HFF-Myc (cell line): ENCODE data around the gene PIGZ.
A peak's percentile ranks its signal among the peaks of the same experiment; 100 is the strongest.

Experiments
- DNase-seq: peaks from one replicate; pipeline ENCODE4 v3.0.0-alpha.2; 2011; ENCODE audit warnings: low read depth; ENCODE audit errors: extremely low read depth
- H3K4me3 ChIP-seq: replicated peaks from 2 replicates; pipeline ENCODE4 v1.5.1; 2011; ENCODE audit warnings: low read depth, mild to moderate bottlenecking, control low read depth, low read length
- CTCF ChIP-seq: IDR thresholded peaks from 2 replicates; pipeline ENCODE4 v1.5.1; 2012; ENCODE audit warnings: mild to moderate bottlenecking, low read depth, low read length, control low read depth; ENCODE audit errors: missing control alignments

The PIGZ gene

GRCh38 chr3:196941729-196942225 is 26.9 kb downstream of the PIGZ start:
- peak overlapping the region; percentile 100 for H3K4me3 ChIP-seq
- TF ChIP-seq CTCF: no peak
- DNase-seq: no peak

- no peak for DNase-seq
- no peak for TF ChIP-seq CTCF
- no peak overlapping the region for H3K4me3 ChIP-seq
Measured at GRCh38 chr3:196938576-196938975, 30.1 kb downstream of the PIGZ start.

GRCh38 chr3:196938124-196938523 is 30.5 kb downstream of the PIGZ start:
- no peak overlapping the region for H3K4me3 ChIP-seq
- DNase-seq: no peak
- TF ChIP-seq CTCF: no peak

GRCh38 chr3:196936288-196936687 is 32.3 kb downstream of the PIGZ start:
- no peak for TF ChIP-seq CTCF
- H3K4me3 ChIP-seq: no peak overlapping the region
- DNase-seq: no peak

- TF ChIP-seq CTCF: no peak
- no peak for DNase-seq
- H3K4me3 ChIP-seq: no peak overlapping the region
Measured at GRCh38 chr3:196932600-196932999, 36.0 kb downstream of the PIGZ start.

GRCh38 chr3:196931828-196932587 is 36.6 kb downstream of the PIGZ start:
- TF ChIP-seq CTCF: no peak
- DNase-seq: no peak
- no peak overlapping the region for H3K4me3 ChIP-seq
